HepG2 (cell line): ENCODE measurements around the gene IVD. TPM values are rescaled to one million over a fixed set of nuclear protein-coding genes. Genes with fewer than 3 reads are reported as not detected.

Experiments used
- ATAC-seq: fragments of 200-7000 bp; cut with Tn5 transposase; 3 replicates; pipeline ENCODE4 v1.9.1; 2020; ENCODE audit warnings: mild to moderate bottlenecking, moderate library complexity
- BruUV-seq: library from RNA; stranded (reverse); fragments of 400-500 nt; replicated peaks from 2 replicates; lab custom pipeline; 2021; lab: Mats Ljungman, UMichigan
- CTCF ChIA-PET: fragments of 300-600 bp; formaldehyde crosslinking; extraction: SDS; loops from one replicate; lab custom pipeline; 2021; ENCODE audit warnings: low total read pairs, inconsistent platforms, low intra/inter-chr PET ratio; lab: Yijun Ruan, JAX
- POLR2A ChIA-PET: fragments of 350-600 bp; sonication (Branson Sonifier 250); formaldehyde crosslinking; loops from one replicate; lab custom pipeline; 2020; ENCODE audit warnings: antibody characterized with exemption, inconsistent platforms; lab: Yijun Ruan, JAX
- DNase-seq: peaks from one replicate; pipeline ENCODE4 v3.0.0-alpha.2; 2015; ENCODE audit warnings: low spot score
- FAIRE-seq: peaks from 3 replicates; lab custom pipeline; 2011; peaks lifted over from hg19 to GRCh38; lab: Jason Lieb, UNC
- H2AFZ ChIP-seq: one replicate; pipeline ENCODE4 v1.6.1; 2011; ENCODE audit warnings: low read length, inconsistent platforms
- H3K27ac ChIP-seq: fragments of 300-600 bp; 3 replicates; pipeline ENCODE4 v1.8.0; 2011; ENCODE audit warnings: mixed run types, mild to moderate bottlenecking, mixed read lengths, low read length, inconsistent platforms; ENCODE audit not compliant: insufficient read depth; ENCODE audit errors: extremely low read length
- H3K27me3 ChIP-seq, 2 experiments: fragments of 200-600 bp in 1 of 2; 2 replicates in 1 of 2; 3 replicates in 1 of 2; pipeline versions ENCODE4 v1.6.0 to v1.8.0; 2011; ENCODE audit warnings: low read length in 2 of 2, mild to moderate bottlenecking in 2 of 2, moderate library complexity in 2 of 2, inconsistent platforms in 1 of 2; ENCODE audit not compliant: insufficient read depth in 2 of 2, control insufficient read depth in 1 of 2
- H3K36me3 ChIP-seq, 2 experiments: fragments of 200-600 bp in 1 of 2; replicated peaks in 1 of 2; 2 replicates in 1 of 2; 3 replicates in 1 of 2; pipeline versions ENCODE4 v1.5.1 to v1.8.0; 2011; ENCODE audit warnings: low read length in 2 of 2, inconsistent platforms in 1 of 2; ENCODE audit not compliant: insufficient read depth in 2 of 2, control insufficient read depth in 1 of 2
- H3K4me1 ChIP-seq: 2 replicates; pipeline ENCODE4 v1.5.1; 2012; ENCODE audit warnings: low read length, inconsistent platforms; ENCODE audit not compliant: insufficient read depth
- H3K4me2 ChIP-seq: 2 replicates; pipeline ENCODE4 v1.6.0; 2011; ENCODE audit warnings: low read depth, low read length, inconsistent platforms
- H3K4me3 ChIP-seq, 3 experiments: fragments of 200-600 bp in 1 of 3; sonication (generic), shearing (Covaris generic) in 1 of 3; replicated peaks in 1 of 3; 2 replicates each; pipeline ENCODE4 v1.5.1; 2011 to 2016; ENCODE audit warnings: low read length in 3 of 3, inconsistent platforms in 2 of 3, low read depth in 2 of 3, mild to moderate bottlenecking in 2 of 3, control low read depth in 1 of 3, mixed read lengths in 1 of 3; ENCODE audit not compliant: insufficient read depth in 1 of 3
- H3K79me2 ChIP-seq: one replicate; pipeline ENCODE4 v1.6.1; 2011; ENCODE audit warnings: low read length, inconsistent platforms; ENCODE audit not compliant: insufficient read depth
- H3K9ac ChIP-seq: 2 replicates; pipeline ENCODE4 v1.6.0; 2011; ENCODE audit warnings: mild to moderate bottlenecking, low read depth, low read length, inconsistent platforms; ENCODE audit not compliant: insufficient read depth
- H3K9me3 ChIP-seq: 2 replicates; pipeline ENCODE4 v1.5.1; 2012; ENCODE audit warnings: mild to moderate bottlenecking, low read length
- H4K20me1 ChIP-seq: 2 replicates; pipeline ENCODE4 v1.6.0; 2011; ENCODE audit warnings: inconsistent platforms, mild to moderate bottlenecking, low read length, moderate library complexity; ENCODE audit not compliant: insufficient read depth
- ATRX ChIP-seq: sonication (generic); formaldehyde crosslinking; IDR thresholded peaks from 2 replicates; pipeline ENCODE4 v1.4.0; 2020; ENCODE audit warnings: missing genetic modification reagents, borderline replicate concordance
- HNF4A ChIP-seq: sonication (generic); formaldehyde crosslinking; IDR thresholded peaks from 2 replicates; pipeline ENCODE4 v1.4.0; 2020; ENCODE audit warnings: missing genetic modification reagents
- KDM4B ChIP-seq: sonication (generic); formaldehyde crosslinking; IDR thresholded peaks from 2 replicates; pipeline ENCODE4 v1.4.0; 2020; ENCODE audit warnings: missing genetic modification reagents
- MIER2 ChIP-seq: IDR thresholded peaks from 2 replicates; pipeline ENCODE4 v1.6.1; 2016; ENCODE audit warnings: missing biosample characterization, missing genetic modification reagents
- PCBP1 ChIP-seq: fragments of 200-400 bp; formaldehyde crosslinking; IDR thresholded peaks from 2 replicates; pipeline ENCODE4 v1.6.1; 2017; ENCODE audit warnings: mild to moderate bottlenecking, low read depth, low read length, borderline replicate concordance
- PITX1 ChIP-seq: sonication (generic); formaldehyde crosslinking; IDR thresholded peaks from 2 replicates; pipeline ENCODE4 v1.5.1; 2020; ENCODE audit warnings: mild to moderate bottlenecking, missing genetic modification reagents
- REXO4 ChIP-seq: sonication (generic); formaldehyde crosslinking; IDR thresholded peaks from 2 replicates; pipeline ENCODE4 v1.8.0; 2022; ENCODE audit warnings: missing genetic modification reagents, mild to moderate bottlenecking, borderline replicate concordance
- SSRP1 ChIP-seq: IDR thresholded peaks from 2 replicates; pipeline ENCODE4 v1.6.1; 2016; ENCODE audit warnings: control low read depth
- TAF15 ChIP-seq: fragments of 200-400 bp; formaldehyde crosslinking; IDR thresholded peaks from one replicate; pipeline ENCODE4 v1.6.1; 2018; ENCODE audit warnings: mild to moderate bottlenecking, low read depth, low read length; ENCODE audit not compliant: poor library complexity, severe bottlenecking
- TBP ChIP-seq: sonication (generic); formaldehyde crosslinking; IDR thresholded peaks from 2 replicates; pipeline ENCODE4 v1.5.0; 2020; ENCODE audit warnings: missing genetic modification reagents
- ZBTB26 ChIP-seq: IDR thresholded peaks from 2 replicates; pipeline ENCODE4 v1.6.1; 2016; ENCODE audit warnings: missing compliant biosample characterization, missing genetic modification reagents, borderline replicate concordance
- ZBTB33 ChIP-seq: sonication (generic); formaldehyde crosslinking; IDR thresholded peaks from 2 replicates; pipeline ENCODE4 v1.4.0; 2020; ENCODE audit warnings: missing genetic modification reagents
- ZNF17 ChIP-seq: sonication (generic); formaldehyde crosslinking; IDR thresholded peaks from 2 replicates; pipeline ENCODE4 v1.5.0; 2020; ENCODE audit warnings: mild to moderate bottlenecking, missing genetic modification reagents
- ZNF543 ChIP-seq: sonication (generic); formaldehyde crosslinking; IDR thresholded peaks from 2 replicates; pipeline ENCODE4 v1.4.0; 2020; ENCODE audit warnings: mild to moderate bottlenecking, missing genetic modification reagents
- ZNF672 ChIP-seq: sonication (generic); formaldehyde crosslinking; IDR thresholded peaks from 2 replicates; pipeline ENCODE4 v1.8.1; 2022; ENCODE audit warnings: missing genetic modification reagents
- ZNF879 ChIP-seq: sonication (generic); formaldehyde crosslinking; IDR thresholded peaks from 2 replicates; pipeline ENCODE4 v1.8.1; 2023; ENCODE audit warnings: missing genetic modification reagents
- WGBS: methylation state at CpG from one replicate; pipeline ENCODE4 v1.1.6; 2017; ENCODE audit warnings: low lambda C conversion rate; 5-methylcytosine and 5-hydroxymethylcytosine counted together
- in situ Hi-C: cut with HindIII; loops from 2 replicates; pipeline ENCODE4 v1.10.0; 2017; ENCODE audit warnings: low pct_unique_long_range_greater_than_20kb; ENCODE audit not compliant: extremely low pct_ligation_motif_present
- intact Hi-C: fragments of 100-400 bp; cut with micrococcal nuclease; formaldehyde crosslinking; loops from one replicate; pipeline ENCODE4 v1.10.0; 2022; ENCODE audit not compliant: unreplicated experiment
- polyA plus RNA-seq, 8 experiments: library from polyadenylated mRNA; depleted of rRNA in 3 of 8; stranded (reverse) in 7 of 8; unstranded in 1 of 8; fragments of >200 nt; fragmentation: Illumina TruSeq in 4 of 8; extraction: Trizol in 4 of 8; gene quantifications; 2 replicates each; pipeline versions ENCODE4 v1.2.1 to v1.2.3, GENCODE V29; 2011 to 2016; ENCODE audit warnings: low read depth in 4 of 8, missing spikeins in 1 of 8, mixed read lengths in 1 of 8; ENCODE audit not compliant: insufficient read depth in 1 of 8
- total RNA-seq, 5 experiments: library from RNA; depleted of rRNA; stranded (reverse); fragments of >200 nt; fragmentation: Illumina TruSeq; extraction: Trizol; gene quantifications; 2 replicates each; pipeline ENCODE4 v1.2.3, GENCODE V29; 2016; ENCODE audit warnings: low read depth in 1 of 5

Gene IVD
- total and polyA plus RNA-seq, 2 of the 13 experiments (the other 11 are each of a cell fraction or from before 2014, with no cell fraction given) = 48.0 to 53.9 TPM

- TF ChIP-seq ZNF543 (CRISPR knock-in tag) = no peak
- no peak for TF ChIP-seq ZBTB33 (CRISPR knock-in tag)
- no peak for TF ChIP-seq SSRP1 (CRISPR knock-in tag)
- no peak for TF ChIP-seq ZBTB26 (CRISPR knock-in tag)
- TF ChIP-seq PCBP1 = no peak
Observed at GRCh38 chr15:40413036-40413435, 7.4 kb downstream of the IVD start (continued).

GRCh38 chr15:40414816-40415215 is 9.2 kb downstream of the IVD start:
- no peak overlapping the region for H3K4me2 ChIP-seq
- TF ChIP-seq TAF15 (no peak), ZNF17 (CRISPR knock-in tag) (no peak), HNF4A (no peak), ZNF879 (no peak), KDM4B (no peak), ATRX (no peak), REXO4 (CRISPR knock-in tag) (no peak), TBP (CRISPR knock-in tag) (no peak), ZNF672 (CRISPR knock-in tag) (no peak), PITX1 (CRISPR knock-in tag) (no peak), MIER2 (CRISPR knock-in tag) (no peak)
- no peak for DNase-seq
- POLR2A ChIA-PET = interaction anchor here (1.2 to 1.3 kb wide), 2 partner anchors 9 to 32 kb away, joined by 3 to 9 read pairs; partner anchors contain the start of genes IVD and KNSTRN
- H3K4me1 ChIP-seq = peaks cover 26% of the 10 kb centered on the region
- no peak overlapping the region for H3K9ac ChIP-seq
- 96% methylated on average over 5 of the region's 7 CpGs for WGBS
- BruUV-seq = no TSS peak
- in situ Hi-C loops = no loop called here
- intact Hi-C loops = no loop called here
- no peak overlapping the region for H3K27ac ChIP-seq
- no peak overlapping the region for H2AFZ ChIP-seq
- no peak overlapping the region for H3K4me3 ChIP-seq
- H4K20me1 ChIP-seq = no peaks in the 10 kb centered on the region; the same call in 1 of the 2 replicates
- H3K36me3 ChIP-seq = peaks cover 26 to 57% of the 10 kb centered on the region in 2 experiments
- ATAC-seq = no peak
- H3K9me3 ChIP-seq = no peaks in the 10 kb centered on the region
- no peaks in the 10 kb centered on the region for H3K79me2 ChIP-seq
- no peaks in the 10 kb centered on the region for H3K27me3 ChIP-seq
- CTCF ChIA-PET = no interaction called here
- FAIRE-seq = no peak
